Left ventricle myocardium inferior (tissue), 1 donor: ENCODE data around the gene WWP2. TPM values are rescaled to one million over a fixed set of nuclear protein-coding genes. Genes with fewer than 3 reads are reported as not detected.
"Not testable (repeated sequence)": the region's sequence is repeated elsewhere in the genome, so short reads cannot be mapped to it uniquely, and the experiment has no call there.

Experiments
- DNase-seq: peaks from one replicate; pipeline ENCODE4 v3.0.0-alpha.2; 2020
- H3K27ac ChIP-seq: fragments of 200-600 bp; replicated peaks from 2 replicates; pipeline ENCODE4 v1.8.0; 2021
- H3K27me3 ChIP-seq: fragments of 200-600 bp; 2 replicates; pipeline ENCODE4 v1.8.0; 2021; ENCODE audit warnings: low read depth
- H3K36me3 ChIP-seq: fragments of 200-600 bp; 2 replicates; pipeline ENCODE4 v1.8.0; 2021
- H3K4me1 ChIP-seq: fragments of 200-600 bp; 2 replicates; pipeline ENCODE4 v1.8.0; 2021
- H3K4me3 ChIP-seq: fragments of 200-600 bp; 2 replicates; pipeline ENCODE4 v1.8.0; 2021; ENCODE audit warnings: mild to moderate bottlenecking, moderate library complexity
- H3K9me3 ChIP-seq: fragments of 200-600 bp; replicated peaks from 2 replicates; pipeline ENCODE4 v1.8.0; 2021
- CTCF ChIP-seq: fragments of 200-600 bp; IDR thresholded peaks from 2 replicates; pipeline ENCODE4 v1.8.0; 2021; ENCODE audit warnings: antibody characterized with exemption, mild to moderate bottlenecking, borderline replicate concordance
- intact Hi-C: fragments of 100-400 bp; cut with micrococcal nuclease; formaldehyde crosslinking; loops from one replicate; pipeline ENCODE4 v1.11.0; 2022
- total RNA-seq: library from RNA; stranded (reverse); fragmentation: NEBNext Ultra II Directional; extraction: Animal tissue kit (Norgen Biotek cat#: 25700); gene quantifications from one replicate; pipeline ENCODE4 v1.2.1, GENCODE V29; 2021
- donor health status: DM: no; HTN: yes; CAD: no; lungs with severe emphysema.

The WWP2 gene
- total RNA-seq, 1 donor from 2014 or later: 21.3 TPM

DNA sequence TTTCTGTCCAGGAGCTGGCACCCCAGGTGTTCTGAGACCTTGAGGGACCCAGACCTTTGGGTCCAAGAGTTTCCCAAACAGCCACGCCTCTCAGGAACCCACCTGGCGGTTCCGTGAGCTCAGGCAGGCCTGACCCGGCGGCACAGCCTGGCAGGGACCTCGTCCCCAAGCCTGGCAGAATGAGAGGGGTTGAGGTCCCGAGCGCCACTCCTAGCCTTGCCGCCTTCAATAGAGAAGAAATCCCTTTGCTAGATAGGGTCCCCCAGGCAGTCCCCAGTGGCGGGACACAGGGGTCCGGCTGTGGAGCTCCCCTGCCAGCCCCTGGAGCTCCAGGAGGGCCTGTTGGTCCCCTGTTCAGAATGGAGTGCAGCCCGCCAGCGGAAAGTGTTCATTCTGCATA lies 178.5 kb downstream of the WWP2 start:
- Histone ChIP-seq H3K27me3 (no peaks in the 10 kb centered on the region), H3K4me1 (peaks cover 5% of the 10 kb centered on the region), H3K27ac (no peak overlapping the region), H3K9me3 (no peaks in the 10 kb centered on the region), H3K36me3 (peaks cover 57% of the 10 kb centered on the region), H3K4me3 (no peak overlapping the region)
- intact Hi-C loops: no loop called here
- TF ChIP-seq CTCF: no peak
- no peak for DNase-seq

GRCh38 chr16:69941251-69942098 lies 179.3 kb downstream of the WWP2 start:
- no peak overlapping the region for H3K27ac ChIP-seq
- no peak for DNase-seq

DNA sequence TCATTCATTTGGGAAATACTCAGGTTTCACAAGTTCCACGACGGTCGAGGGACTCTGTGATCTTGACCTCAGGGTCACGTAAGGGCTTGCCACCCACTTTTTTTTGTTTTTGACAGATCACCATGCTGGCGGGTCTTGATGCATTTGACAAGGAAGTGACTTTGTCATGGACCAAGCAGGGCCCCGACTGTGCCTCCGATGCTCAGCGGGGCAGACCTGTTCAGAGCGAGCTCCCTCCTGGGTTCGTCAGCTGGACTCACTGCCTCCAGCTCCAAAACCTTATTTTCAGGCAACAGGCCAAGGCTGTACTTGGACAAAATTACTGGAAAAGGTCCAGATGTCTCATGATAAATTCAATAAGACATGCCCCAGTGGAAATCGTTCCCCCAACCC lies 180.0 kb downstream of the WWP2 start:
- peaks cover 5% of the 10 kb centered on the region for H3K4me1 ChIP-seq
- no peak for TF ChIP-seq CTCF
- DNase-seq: no peak
- peaks cover 42% of the 10 kb centered on the region for H3K36me3 ChIP-seq
- H3K4me3 ChIP-seq: no peak overlapping the region
- no peaks in the 10 kb centered on the region for H3K27me3 ChIP-seq
- intact Hi-C loops: no loop called here
- no peaks in the 10 kb centered on the region for H3K9me3 ChIP-seq
- no peak overlapping the region for H3K27ac ChIP-seq

More at GRCh38 chr16:69941251-69942098, 179.3 kb downstream of the WWP2 start:
- intact Hi-C loops: no loop called here
- no peak for TF ChIP-seq CTCF
- Histone ChIP-seq H3K4me3 (no peak overlapping the region), H3K4me1 (peaks cover 5% of the 10 kb centered on the region), H3K27me3 (no peaks in the 10 kb centered on the region), H3K36me3 (peaks cover 49% of the 10 kb centered on the region), H3K9me3 (no peaks in the 10 kb centered on the region)

- H3K27ac ChIP-seq: no peak overlapping the region
- intact Hi-C loops: no loop called here
- H3K4me3 ChIP-seq: no peak overlapping the region
- H3K4me1 ChIP-seq: peaks cover 5% of the 10 kb centered on the region
- H3K36me3 ChIP-seq: peaks cover 36% of the 10 kb centered on the region
- no peak for DNase-seq
- no peaks in the 10 kb centered on the region for H3K27me3 ChIP-seq
- TF ChIP-seq CTCF: no peak
- H3K9me3 ChIP-seq: no peaks in the 10 kb centered on the region
Measured at GRCh38 chr16:69942627-69943170, 180.6 kb downstream of the WWP2 start.

DNA sequence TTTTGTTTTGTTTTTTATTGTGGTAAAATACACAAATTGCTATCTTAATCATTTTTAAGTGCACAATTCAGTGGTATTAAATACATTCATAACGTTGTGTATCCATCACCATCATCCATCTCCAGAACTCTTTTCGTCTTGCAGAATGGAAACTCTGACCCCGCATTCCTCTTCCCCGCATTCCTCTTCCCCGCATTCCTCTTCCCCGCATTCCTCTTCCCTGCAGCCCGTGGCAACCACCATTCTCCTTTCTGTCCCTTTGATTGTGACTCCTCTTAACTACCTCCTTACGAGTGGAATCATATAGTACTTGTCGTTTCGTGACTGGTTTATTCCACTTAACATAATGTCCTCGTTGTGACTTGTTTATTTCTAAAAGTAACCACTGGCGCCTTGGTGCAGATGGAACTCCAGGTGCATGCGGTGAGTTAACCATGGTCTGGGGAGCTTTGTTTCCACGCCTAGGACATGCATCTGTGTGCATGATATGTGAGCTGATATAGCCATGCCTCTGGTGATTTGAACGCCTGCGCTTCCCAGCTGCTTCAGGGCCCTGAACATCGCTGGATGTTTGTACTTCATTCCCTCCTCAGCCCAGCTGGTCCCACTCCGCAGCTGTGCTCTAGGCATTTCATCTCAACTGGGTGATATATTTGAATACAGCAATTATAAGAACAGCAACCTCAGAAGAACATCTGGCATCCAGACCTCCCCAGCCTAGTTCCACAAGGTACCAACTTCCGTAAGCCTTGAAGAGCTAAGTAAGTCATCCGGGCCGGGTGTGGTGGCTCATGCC lies 181.3 kb downstream of the WWP2 start:
- H3K27me3 ChIP-seq, H3K4me1 ChIP-seq, intact Hi-C loops, H3K27ac ChIP-seq, H3K9me3 ChIP-seq, DNase-seq, H3K4me3 ChIP-seq: not testable (repeated sequence)
- peaks cover 29% of the 10 kb centered on the region for H3K36me3 ChIP-seq

- H3K36me3 ChIP-seq, H3K4me1 ChIP-seq, H3K27ac ChIP-seq, H3K9me3 ChIP-seq, H3K27me3 ChIP-seq, intact Hi-C loops, DNase-seq, H3K4me3 ChIP-seq: not testable (repeated sequence)
Measured at GRCh38 chr16:69950411-69950810, 188.3 kb downstream of the WWP2 start.

DNA sequence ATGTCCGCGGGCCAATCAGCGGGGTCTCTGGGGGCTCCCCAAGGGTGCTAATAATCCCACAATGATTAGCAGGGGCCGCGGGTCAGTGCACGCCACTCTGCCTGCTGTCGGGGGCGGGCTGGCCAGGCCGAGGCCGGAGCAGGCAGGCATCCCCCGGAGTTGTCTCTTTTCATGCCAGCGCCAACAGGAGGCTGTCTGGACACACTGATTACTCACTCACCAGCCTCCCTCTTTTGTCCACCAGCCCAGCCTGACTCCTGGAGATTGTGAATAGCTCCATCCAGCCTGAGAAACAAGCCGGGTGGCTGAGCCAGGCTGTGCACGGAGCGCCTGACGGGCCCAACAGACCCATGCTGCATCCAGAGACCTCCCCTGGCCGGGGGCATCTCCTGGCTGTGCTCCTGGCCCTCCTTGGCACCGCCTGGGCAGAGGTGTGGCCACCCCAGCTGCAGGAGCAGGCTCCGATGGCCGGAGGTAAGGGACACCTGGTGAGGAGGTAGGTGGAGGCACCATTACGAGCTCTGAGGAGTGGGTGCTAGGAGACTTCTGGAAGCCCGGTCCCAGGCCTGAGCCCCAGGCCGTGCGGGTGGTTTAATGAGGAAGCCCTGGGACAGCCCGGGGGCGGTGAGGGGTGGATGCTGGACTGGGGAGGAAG lies 189.0 kb downstream of the WWP2 start, which contains the start of gene CLEC18A:
Gene CLEC18A, plus strand, starts transcription at position 318 of the 655 bp plus-strand sequence. Its CDS starts 33 bp downstream, at position 351.
- H3K4me1 ChIP-seq, H3K27ac ChIP-seq, intact Hi-C loops, H3K27me3 ChIP-seq, DNase-seq, H3K36me3 ChIP-seq, H3K9me3 ChIP-seq, H3K4me3 ChIP-seq: not testable (repeated sequence)

GRCh38 chr16:69951672-69952031 lies 189.5 kb downstream of the WWP2 start:
- H3K27ac ChIP-seq, intact Hi-C loops, H3K36me3 ChIP-seq, H3K9me3 ChIP-seq, H3K4me3 ChIP-seq, H3K27me3 ChIP-seq, DNase-seq, H3K4me1 ChIP-seq: not testable (repeated sequence)

- H3K4me3 ChIP-seq, H3K27me3 ChIP-seq, H3K4me1 ChIP-seq, H3K9me3 ChIP-seq, intact Hi-C loops, DNase-seq, H3K27ac ChIP-seq, H3K36me3 ChIP-seq: not testable (repeated sequence)
Measured at GRCh38 chr16:69952116-69952515, 190.0 kb downstream of the WWP2 start.
